Left ventricle myocardium superior (tissue), 1 donor: ENCODE measurements around the gene NOP10. TPM values are rescaled to one million over a fixed set of nuclear protein-coding genes. Genes with fewer than 3 reads are reported as not detected.

ENCODE experiments used
- ATAC-seq: fragments of 200-7000 bp; cut with Tn5 transposase; one replicate; pipeline ENCODE4 v1.9.1; 2020; ENCODE audit warnings: mild to moderate bottlenecking, moderate library complexity
- DNase-seq: peaks from one replicate; pipeline ENCODE4 v3.0.0-alpha.2; 2020
- intact Hi-C: fragments of 100-400 bp; cut with micrococcal nuclease; formaldehyde crosslinking; loops from one replicate; pipeline ENCODE4 v1.11.0; 2022
- total RNA-seq: library from RNA; stranded (reverse); fragmentation: NEBNext Ultra II Directional; extraction: Animal tissue kit (Norgen Biotek cat#: 25700); gene quantifications from one replicate; pipeline ENCODE4 v1.2.1, GENCODE V29; 2021
- donor health status: DM: no; HTN: yes; CAD: no; lungs with severe emphysema.

The NOP10 gene
- total RNA-seq, 1 donor from 2014 or later, result 146 TPM

- DNase-seq, result no peak
- intact Hi-C loops, result no loop called here
- ATAC-seq, result peak; percentile 46
Observed at GRCh38 chr15:34336991-34337556, 5.9 kb downstream of the NOP10 start.

- intact Hi-C loops, result no loop called here
- no peak for ATAC-seq
- no peak for DNase-seq
Observed at GRCh38 chr15:34336231-34336990, 6.5 kb downstream of the NOP10 start.

- no peak for ATAC-seq
- DNase-seq, result no peak
- intact Hi-C loops, result no loop called here
Observed at GRCh38 chr15:34335176-34336032, 7.5 kb downstream of the NOP10 start.

- ATAC-seq (no peak), DNase-seq (no peak)
- intact Hi-C loops, result no loop called here
Observed at GRCh38 chr15:34334672-34335071, 8.3 kb downstream of the NOP10 start.

- DNase-seq, result no peak
- intact Hi-C loops, result no loop called here
- ATAC-seq, result no peak
Observed at GRCh38 chr15:34332553-34333120, 10.3 kb downstream of the NOP10 start.

GRCh38 chr15:34331809-34332208 is 11.1 kb downstream of the NOP10 start:
- no peak for DNase-seq
- no peak for ATAC-seq
- intact Hi-C loops, result no loop called here

- intact Hi-C loops, result no loop called here
- ATAC-seq, result no peak
- no peak for DNase-seq
Observed at GRCh38 chr15:34330279-34330678, 12.7 kb downstream of the NOP10 start.

- intact Hi-C loops, result no loop called here
- DNase-seq, result no peak
- no peak for ATAC-seq
Observed at GRCh38 chr15:34329006-34329405, 13.9 kb downstream of the NOP10 start.

GRCh38 chr15:34327906-34328305 is 15.0 kb downstream of the NOP10 start:
- DNase-seq (no peak), ATAC-seq (no peak)
- intact Hi-C loops, result no loop called here

GRCh38 chr15:34325368-34325767 is 17.6 kb downstream of the NOP10 start:
- no peak for ATAC-seq
- intact Hi-C loops, result no loop called here
- no peak for DNase-seq

GRCh38 chr15:34324933-34325332 is 18.0 kb downstream of the NOP10 start:
- intact Hi-C loops, result no loop called here
- DNase-seq (no peak), ATAC-seq (no peak)

GRCh38 chr15:34323217-34323616 is 19.7 kb downstream of the NOP10 start:
- no peak for DNase-seq
- no peak for ATAC-seq
- intact Hi-C loops, result no loop called here

GRCh38 chr15:34318277-34319079 is 24.5 kb downstream of the NOP10 start:
- peak; percentile 98 for ATAC-seq
- peak; percentile 50 for DNase-seq
- intact Hi-C loops, result no loop called here

- intact Hi-C loops, result no loop called here
- no peak for ATAC-seq
- no peak for DNase-seq
Observed at GRCh38 chr15:34314491-34315490, 28.1 kb downstream of the NOP10 start.

GRCh38 chr15:34311563-34311962 is 31.4 kb downstream of the NOP10 start:
- DNase-seq (no peak), ATAC-seq (no peak)
- intact Hi-C loops, result no loop called here

- ATAC-seq (no peak), DNase-seq (no peak)
- intact Hi-C loops, result no loop called here
Observed at GRCh38 chr15:34304613-34305012, 38.3 kb downstream of the NOP10 start.

GRCh38 chr15:34301058-34301457 is 41.9 kb downstream of the NOP10 start:
- intact Hi-C loops, result no loop called here
- no peak for ATAC-seq
- DNase-seq, result no peak

GRCh38 chr15:34297059-34297458 is 45.9 kb downstream of the NOP10 start:
- ATAC-seq (peak; percentile 58), DNase-seq (no peak)
- intact Hi-C loops, result no loop called here
